ENCODE measurements around the gene MYOZ3. TPM values are rescaled to one million over a fixed set of nuclear protein-coding genes. Genes with fewer than 3 reads are reported as not detected.
A peak's percentile ranks its signal among the peaks of the same experiment; 100 is the strongest.

MYOZ3 gene
- total RNA-seq, 3 donors from 2014 or later: under 0.01 to 0.33 (median 0.15) TPM

DNA sequence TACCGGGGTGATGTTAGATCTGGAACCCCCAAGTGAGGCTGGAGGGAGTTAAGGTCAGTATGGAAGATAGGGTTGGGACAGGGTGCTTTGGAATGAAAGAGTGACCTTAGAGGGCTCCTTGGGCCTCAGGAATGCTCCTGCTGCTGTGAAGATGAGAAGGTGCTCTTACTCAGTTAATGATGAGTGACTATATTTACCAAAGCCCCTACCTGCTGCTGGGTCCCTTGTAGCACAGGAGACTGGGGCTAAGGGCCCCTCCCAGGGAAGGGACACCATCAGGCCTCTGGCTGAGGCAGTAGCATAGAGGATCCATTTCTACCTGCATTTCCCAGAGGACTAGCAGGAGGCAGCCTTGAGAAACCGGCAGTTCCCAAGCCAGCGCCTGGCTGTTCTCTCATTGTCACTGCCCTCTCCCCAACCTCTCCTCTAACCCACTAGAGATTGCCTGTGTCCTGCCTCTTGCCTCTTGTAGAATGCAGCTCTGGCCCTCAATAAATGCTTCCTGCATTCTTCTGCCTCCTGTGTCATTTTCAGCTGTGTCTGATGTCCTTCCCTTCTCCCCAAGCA is 2.3 kb upstream of the MYOZ3 start:
- intact Hi-C loops (cut with DNase I; ENCODE audit: low total_unique reads): loop anchor here (10.0 kb wide), 2 partner anchors 64 to 194 kb away; no protein-coding TSS in a partner anchor
- no peak overlapping the region for H3K27ac ChIP-seq
- no peaks in the 10 kb centered on the region for H3K27me3 ChIP-seq
- no peaks in the 10 kb centered on the region for H3K36me3 ChIP-seq
- no peaks in the 10 kb centered on the region for H3K9me3 ChIP-seq
- no peak overlapping the region for H3K4me3 ChIP-seq
- TF ChIP-seq POLR2A (IDR thresholded peaks at IDR 0.05) (no peak), POLR2AphosphoS5 (IDR thresholded peaks at IDR 0.05) (no peak)
- TF ChIP-seq, protein P1, sequence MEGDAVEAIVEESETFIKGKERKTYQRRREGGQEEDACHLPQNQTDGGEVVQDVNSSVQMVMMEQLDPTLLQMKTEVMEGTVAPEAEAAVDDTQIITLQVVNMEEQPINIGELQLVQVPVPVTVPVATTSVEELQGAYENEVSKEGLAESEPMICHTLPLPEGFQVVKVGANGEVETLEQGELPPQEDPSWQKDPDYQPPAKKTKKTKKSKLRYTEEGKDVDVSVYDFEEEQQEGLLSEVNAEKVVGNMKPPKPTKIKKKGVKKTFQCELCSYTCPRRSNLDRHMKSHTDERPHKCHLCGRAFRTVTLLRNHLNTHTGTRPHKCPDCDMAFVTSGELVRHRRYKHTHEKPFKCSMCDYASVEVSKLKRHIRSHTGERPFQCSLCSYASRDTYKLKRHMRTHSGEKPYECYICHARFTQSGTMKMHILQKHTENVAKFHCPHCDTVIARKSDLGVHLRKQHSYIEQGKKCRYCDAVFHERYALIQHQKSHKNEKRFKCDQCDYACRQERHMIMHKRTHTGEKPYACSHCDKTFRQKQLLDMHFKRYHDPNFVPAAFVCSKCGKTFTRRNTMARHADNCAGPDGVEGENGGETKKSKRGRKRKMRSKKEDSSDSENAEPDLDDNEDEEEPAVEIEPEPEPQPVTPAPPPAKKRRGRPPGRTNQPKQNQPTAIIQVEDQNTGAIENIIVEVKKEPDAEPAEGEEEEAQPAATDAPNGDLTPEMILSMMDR (IDR thresholded peaks at IDR 0.05): no peak
- no peak for DNase-seq (ENCODE audit: low spot score in 2 of 2)
- peaks cover 0 to 7% of the 10 kb centered on the region in 2 donors for H3K4me1 ChIP-seq

DNA sequence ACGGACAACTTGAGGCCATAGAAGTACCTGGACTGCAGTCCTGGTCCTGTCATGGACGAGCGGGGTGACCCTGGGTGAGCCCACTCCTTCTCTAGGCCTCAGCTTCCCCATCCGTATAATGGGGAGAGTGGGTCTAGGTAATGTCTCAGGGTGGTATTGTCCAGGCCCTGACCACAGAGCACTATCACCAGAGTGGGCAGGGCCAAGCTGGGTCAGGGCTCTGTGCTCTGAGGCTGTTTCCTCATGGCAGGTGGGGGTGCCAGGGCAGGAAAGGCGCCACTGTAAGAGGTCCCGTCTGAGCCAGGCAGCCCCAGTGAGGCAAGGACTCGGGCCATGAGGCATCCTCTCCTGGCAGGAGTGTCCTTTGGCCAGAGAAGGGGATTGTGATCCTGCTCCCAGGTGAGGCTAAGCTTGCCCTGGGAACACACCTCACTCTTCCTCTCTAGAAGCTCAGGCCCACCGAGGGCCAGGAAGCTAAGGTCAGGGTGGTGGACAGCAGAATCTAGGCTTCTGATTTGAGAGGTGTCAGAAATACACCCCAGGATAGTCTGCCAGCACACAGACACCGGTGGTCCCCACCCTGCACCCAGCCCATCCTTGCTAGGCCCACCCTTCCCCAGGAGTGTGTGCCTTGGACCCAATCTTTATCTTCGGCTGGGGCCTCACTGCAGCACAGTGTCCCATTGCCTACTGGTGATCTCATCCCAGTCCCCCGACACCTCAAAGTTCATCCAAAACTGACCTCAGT is 1.5 kb upstream of the MYOZ3 start:
- Histone ChIP-seq H3K36me3 (no peaks in the 10 kb centered on the region), H3K4me1 (peaks cover 0 to 7% of the 10 kb centered on the region in 2 donors), H3K27ac (peak overlapping the region in 1 of 2 donors; percentile 25), H3K9me3 (no peaks in the 10 kb centered on the region), H3K4me3 (no peak overlapping the region), H3K27me3 (no peaks in the 10 kb centered on the region)
- intact Hi-C loops (cut with DNase I; ENCODE audit: low total_unique reads): loop anchor here (10.0 kb wide), 2 partner anchors 65 to 195 kb away; no protein-coding TSS in a partner anchor
- TF ChIP-seq POLR2A (IDR thresholded peaks at IDR 0.05): no peak
- TF ChIP-seq, protein P1 (IDR thresholded peaks at IDR 0.05): no peak
- TF ChIP-seq POLR2AphosphoS5 (IDR thresholded peaks at IDR 0.05): no peak
- DNase-seq (ENCODE audit: low spot score in 2 of 2): peak in 1 of 2 donors; percentile 12

DNA sequence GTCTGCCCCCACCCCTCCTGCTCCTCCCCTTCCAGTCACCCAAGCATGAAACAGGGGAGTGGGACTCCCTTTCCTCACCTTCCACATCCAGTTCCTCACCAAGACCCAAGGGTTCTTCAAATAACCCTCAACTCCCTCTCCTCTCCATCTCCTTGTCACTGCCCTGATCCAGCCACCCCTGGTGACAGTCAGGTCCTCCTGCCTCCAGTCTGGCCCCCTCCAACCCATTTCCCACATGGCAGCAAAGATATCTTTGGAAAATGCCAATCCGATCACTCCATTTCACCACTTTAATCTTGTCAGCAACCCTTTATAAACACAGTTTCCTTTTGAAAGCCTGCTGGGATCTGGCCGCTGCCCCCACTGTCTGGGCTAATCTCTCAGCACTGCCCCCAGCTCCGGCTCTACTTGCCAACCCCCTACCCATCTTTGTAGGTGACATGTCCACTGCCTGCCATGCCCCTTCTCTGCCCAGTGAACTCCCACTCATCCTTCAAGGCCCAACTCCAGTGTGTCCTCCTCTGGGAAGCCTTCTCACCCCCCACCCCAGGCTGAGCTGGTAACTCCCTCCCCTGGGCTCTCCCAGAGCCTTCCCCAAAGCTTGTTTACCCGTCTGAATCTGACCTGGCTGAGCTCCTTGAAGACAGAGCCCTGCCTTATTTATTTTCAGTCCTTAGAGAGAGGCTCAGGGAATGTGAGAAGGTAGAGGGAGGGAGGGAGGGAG is 781 bp upstream of the MYOZ3 start:
- Histone ChIP-seq H3K36me3 (no peaks in the 10 kb centered on the region), H3K4me3 (no peak overlapping the region), H3K9me3 (no peaks in the 10 kb centered on the region), H3K4me1 (peaks cover 0 to 7% of the 10 kb centered on the region in 2 donors), H3K27ac (peak overlapping the region in 1 of 2 donors; percentile 25), H3K27me3 (no peaks in the 10 kb centered on the region)
- peak in 1 of 2 donors; percentile 16 for DNase-seq (ENCODE audit: low spot score in 2 of 2)
- TF ChIP-seq POLR2A (IDR thresholded peaks at IDR 0.05): no peak
- intact Hi-C loops (cut with DNase I; ENCODE audit: low total_unique reads): no loop called here

DNA sequence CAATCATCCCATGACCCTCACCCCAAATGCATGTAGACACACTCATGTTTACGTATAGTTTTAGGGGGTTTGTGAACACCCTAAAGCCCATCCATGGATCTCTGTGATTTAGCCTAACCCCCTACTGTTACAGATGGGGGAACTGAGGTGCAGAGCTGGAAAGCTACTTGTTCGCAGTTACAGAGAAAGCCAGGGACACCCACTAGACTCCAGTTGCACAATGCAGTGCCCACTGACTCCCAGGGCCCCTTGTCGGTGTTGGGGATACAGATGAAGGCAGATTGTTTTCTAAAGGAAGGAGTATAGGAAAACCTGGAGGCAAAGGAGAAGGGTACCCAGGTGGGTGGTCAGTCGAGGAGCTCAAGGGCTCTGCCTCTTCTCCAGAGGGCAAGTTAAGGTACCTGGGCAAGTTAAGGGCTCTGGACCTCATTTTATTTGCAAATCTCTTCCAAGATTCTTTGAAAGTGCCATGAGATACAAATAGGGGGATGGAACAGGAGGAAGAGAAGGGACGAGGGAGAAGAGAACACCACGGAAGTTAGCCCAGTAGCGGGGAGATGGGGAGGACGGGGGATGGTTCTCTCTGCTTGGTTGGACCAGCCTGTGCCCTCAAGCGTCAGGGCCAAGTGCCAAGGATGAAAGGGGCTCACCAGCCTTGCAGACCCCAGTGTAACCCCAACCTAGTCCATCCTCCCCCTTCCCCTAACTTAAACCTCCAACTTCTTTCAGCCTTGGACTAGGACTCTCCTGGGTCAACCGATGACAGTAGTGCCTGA is 958 bp downstream of the MYOZ3 start:
- intact Hi-C loops (cut with DNase I; ENCODE audit: low total_unique reads): no loop called here
- H3K9me3 ChIP-seq: no peaks in the 10 kb centered on the region
- no peaks in the 10 kb centered on the region for H3K27me3 ChIP-seq
- H3K4me1 ChIP-seq: no peaks in the 10 kb centered on the region
- H3K27ac ChIP-seq: no peak overlapping the region
- H3K4me3 ChIP-seq: no peak overlapping the region
- no peaks in the 10 kb centered on the region for H3K36me3 ChIP-seq
- DNase-seq (ENCODE audit: low spot score in 2 of 2): peak in 1 of 2 donors; percentile 12
- TF ChIP-seq, protein P1 (IDR thresholded peaks at IDR 0.05): no peak
- TF ChIP-seq POLR2A (IDR thresholded peaks at IDR 0.05) (no peak), POLR2AphosphoS5 (IDR thresholded peaks at IDR 0.05) (no peak)

Measured in breast epithelium (tissue), 4 donors.